Measurements from ENCODE around the gene IL19. TPM values are rescaled to one million over a fixed set of nuclear protein-coding genes. Genes with fewer than 3 reads are reported as not detected.
A peak's percentile ranks its signal among the peaks of the same experiment; 100 is the strongest.

The IL19 gene
- total RNA-seq, 4 donors from 2014 or later = 0.60 TPM; not detected in 3

GRCh38 chr1:206831650-206832049, 61.1 kb downstream of the IL19 start:
- no peak for TF ChIP-seq CTCF (IDR thresholded peaks at IDR 0.05)
- ATAC-seq (ENCODE audit: low FRiP score) (no peak), DNase-seq (ENCODE audit: low spot score) (no peak)

- TF ChIP-seq CTCF (IDR thresholded peaks at IDR 0.05) = no peak
- ATAC-seq (ENCODE audit: low FRiP score) = no peak
- DNase-seq (ENCODE audit: low spot score) = no peak
These were observed 61.8 kb downstream of the IL19 start for GRCh38 chr1:206832352-206832880.

- ATAC-seq (ENCODE audit: low FRiP score) (no peak), DNase-seq (ENCODE audit: low spot score) (no peak)
- no peak for TF ChIP-seq CTCF (IDR thresholded peaks at IDR 0.05)
These were observed 62.6 kb downstream of the IL19 start for GRCh38 chr1:206833106-206833680.

- DNase-seq (ENCODE audit: low spot score) (no peak), ATAC-seq (ENCODE audit: low FRiP score) (no peak)
- no peak for TF ChIP-seq CTCF (IDR thresholded peaks at IDR 0.05)
These were observed 63.2 kb downstream of the IL19 start for GRCh38 chr1:206833801-206834200.

- no peak for DNase-seq (ENCODE audit: low spot score)
- ATAC-seq (ENCODE audit: low FRiP score) = no peak
- no peak for TF ChIP-seq CTCF (IDR thresholded peaks at IDR 0.05)
These were observed 63.6 kb downstream of the IL19 start for GRCh38 chr1:206834217-206834616.

GRCh38 chr1:206834711-206835110, 64.1 kb downstream of the IL19 start:
- DNase-seq (ENCODE audit: low spot score) (no peak), ATAC-seq (ENCODE audit: low FRiP score) (peak; percentile 85)
- TF ChIP-seq CTCF (IDR thresholded peaks at IDR 0.05) = no peak

- ATAC-seq (ENCODE audit: low FRiP score) (peak; percentile 15), DNase-seq (ENCODE audit: low spot score) (no peak)
These were observed 64.6 kb downstream of the IL19 start for GRCh38 chr1:206835186-206835585.

More at GRCh38 chr1:206835186-206835585, 64.6 kb downstream of the IL19 start:
- TF ChIP-seq CTCF (IDR thresholded peaks at IDR 0.05) = no peak

Data from omental fat pad (tissue), 4 donors.